SK-N-SH (cell line): ENCODE data around the gene L1TD1. TPM values are rescaled to one million over a fixed set of nuclear protein-coding genes. Genes with fewer than 3 reads are reported as not detected.
A peak's percentile ranks its signal among the peaks of the same experiment; 100 is the strongest.

Source experiments
- CTCF ChIA-PET: fragments of 300-600, 350-600 bp; formaldehyde crosslinking; extraction: SDS; loops from one replicate; lab custom pipeline; 2021; lab: Yijun Ruan, JAX
- POLR2A ChIA-PET: fragments of 350-600 bp; sonication (Branson Sonifier 250); formaldehyde crosslinking; extraction: SDS; loops from one replicate; lab custom pipeline; 2020; ENCODE audit warnings: antibody characterized with exemption, inconsistent platforms; lab: Yijun Ruan, JAX
- DNase-seq: peaks from one replicate; pipeline ENCODE4 v3.0.0; 2012
- H2AFZ ChIP-seq: fragments of 200-600 bp; sonication (generic); 2 replicates; pipeline ENCODE4 v1.8.1; 2016; ENCODE audit warnings: antibody characterized with exemption, mild to moderate bottlenecking, low read depth
- H3F3A ChIP-seq: fragments of 200-600 bp; sonication (generic); replicated peaks from 2 replicates; pipeline ENCODE3; 2016; ENCODE audit warnings: antibody characterized with exemption, mild to moderate bottlenecking; ENCODE audit not compliant: insufficient read depth
- H3K27ac ChIP-seq, 2 experiments: fragments of 200-500 bp in 1 of 2; fragments of 200-600 bp in 1 of 2; sonication (Bioruptor generic) in 1 of 2; sonication (generic), shearing (Covaris generic) in 1 of 2; 2 replicates each; pipeline versions ENCODE4 v1.5.1 to v1.6.1; 2014 to 2016; ENCODE audit warnings: low read depth in 2 of 2, inconsistent platforms in 1 of 2, low read length in 1 of 2, mild to moderate bottlenecking in 1 of 2, mixed read lengths in 1 of 2
- H3K27me3 ChIP-seq: fragments of 200-600 bp; sonication (generic), shearing (Covaris generic); 2 replicates; pipeline ENCODE4 v1.6.1; 2016; ENCODE audit warnings: mixed run types; ENCODE audit not compliant: insufficient read depth
- H3K36me3 ChIP-seq, 2 experiments: fragments of 200-500 bp in 1 of 2; fragments of 200-600 bp in 1 of 2; sonication (Bioruptor generic) in 1 of 2; sonication (generic) in 1 of 2; replicated peaks in 1 of 2; 2 replicates each; pipeline versions ENCODE3 to v1.5.1; 2014 to 2016; ENCODE audit warnings: low read length in 1 of 2, mild to moderate bottlenecking in 1 of 2; ENCODE audit not compliant: insufficient read depth in 2 of 2, control insufficient read depth in 1 of 2
- H3K4me1 ChIP-seq, 2 experiments: fragments of 200-500 bp in 1 of 2; fragments of 200-600 bp in 1 of 2; sonication (Bioruptor generic) in 1 of 2; sonication (generic), shearing (Covaris generic) in 1 of 2; 2 replicates each; pipeline versions ENCODE4 v1.5.1 to v1.6.1; 2014 to 2016; ENCODE audit warnings: low read depth in 1 of 2, low read length in 1 of 2, mixed run types in 1 of 2; ENCODE audit not compliant: insufficient read depth in 2 of 2, control insufficient read depth in 1 of 2
- H3K4me2 ChIP-seq: fragments of 200-600 bp; sonication (generic), shearing (Covaris generic); 2 replicates; pipeline ENCODE4 v1.6.1; 2017; ENCODE audit warnings: mixed run types
- H3K4me3 ChIP-seq, 2 experiments: fragments of 200-500 bp in 1 of 2; fragments of 200-600 bp in 1 of 2; sonication (Bioruptor generic) in 1 of 2; sonication (generic), shearing (Covaris generic) in 1 of 2; 2 replicates each; pipeline versions ENCODE4 v1.5.1 to v1.8.1; 2014 to 2016; ENCODE audit warnings: low read depth in 2 of 2, inconsistent platforms in 1 of 2, low read length in 1 of 2, mild to moderate bottlenecking in 1 of 2, mixed read lengths in 1 of 2, moderate library complexity in 1 of 2
- H3K79me2 ChIP-seq: fragments of 200-600 bp; sonication (generic); 2 replicates; pipeline ENCODE4 v1.8.1; 2017; ENCODE audit warnings: mild to moderate bottlenecking; ENCODE audit not compliant: insufficient read depth
- H3K9ac ChIP-seq: fragments of 200-600 bp; sonication (generic); 2 replicates; pipeline ENCODE4 v1.6.1; 2017; ENCODE audit warnings: mixed run types
- H3K9me2 ChIP-seq: fragments of 200-600 bp; sonication (generic); 2 replicates; pipeline ENCODE4 v1.6.1; 2017; ENCODE audit warnings: mixed run types
- H3K9me3 ChIP-seq: fragments of 200-600 bp; sonication (generic); 2 replicates; pipeline ENCODE4 v1.6.1; 2017; ENCODE audit warnings: mixed run types, mild to moderate bottlenecking, moderate library complexity
- H4K20me1 ChIP-seq: fragments of 200-600 bp; sonication (generic); 2 replicates; pipeline ENCODE4 v1.6.1; 2017; ENCODE audit warnings: mild to moderate bottlenecking, mixed run types; ENCODE audit not compliant: insufficient read depth
- CHD2 ChIP-seq: fragments of 150-350 bp; IDR thresholded peaks from 2 replicates; pipeline ENCODE4 v1.6.1; 2018; ENCODE audit warnings: low read length; ENCODE audit not compliant: partially characterized antibody
- CTCF ChIP-seq: fragments of 200-600 bp; sonication (generic); IDR thresholded peaks from 2 replicates; pipeline ENCODE4 v1.6.1; 2017; ENCODE audit warnings: antibody characterized with exemption, mild to moderate bottlenecking, moderate library complexity
- ELF1 ChIP-seq: IDR thresholded peaks from 2 replicates; pipeline ENCODE4 v1.4.0; 2012
- EZH2phosphoT487 ChIP-seq: fragments of 200-600 bp; sonication (generic); IDR thresholded peaks from 2 replicates; pipeline ENCODE4 v1.6.1; 2017; ENCODE audit warnings: low read depth, mixed run types, mild to moderate bottlenecking, antibody characterized with exemption, moderate library complexity, borderline replicate concordance
- FOSL2 ChIP-seq: IDR thresholded peaks from 2 replicates; pipeline ENCODE4 v1.4.0; 2012; ENCODE audit warnings: low read depth, mild to moderate bottlenecking, moderate library complexity, borderline replicate concordance
- FOXJ3 ChIP-seq: sonication (generic); formaldehyde crosslinking; IDR thresholded peaks from 2 replicates; pipeline ENCODE4 v1.5.1; 2020; ENCODE audit warnings: mild to moderate bottlenecking, missing genetic modification reagents
- FOXM1 ChIP-seq: IDR thresholded peaks from 2 replicates; pipeline ENCODE4 v1.4.0; 2012; ENCODE audit warnings: low read depth, mild to moderate bottlenecking
- MEF2A ChIP-seq: IDR thresholded peaks from 2 replicates; pipeline ENCODE4 v1.4.0; 2012; ENCODE audit warnings: low read depth, borderline replicate concordance
- MXI1 ChIP-seq: IDR thresholded peaks from 2 replicates; pipeline ENCODE4 v1.6.1; 2012; ENCODE audit warnings: mild to moderate bottlenecking, low read depth, low read length, improper control_type of control experiment
- RFX5 ChIP-seq: IDR thresholded peaks from 2 replicates; pipeline ENCODE4 v1.6.1; 2012; ENCODE audit warnings: mild to moderate bottlenecking, improper control_type of control experiment, low read length
- RXRA ChIP-seq: IDR thresholded peaks from 2 replicates; pipeline ENCODE4 v1.4.0; 2012; ENCODE audit warnings: low read depth, mild to moderate bottlenecking, borderline replicate concordance
- SIN3A ChIP-seq: IDR thresholded peaks from 2 replicates; pipeline ENCODE4 v1.6.1; 2012; ENCODE audit warnings: low read depth, mild to moderate bottlenecking, low read length, moderate library complexity, borderline replicate concordance
- SMC3 ChIP-seq: IDR thresholded peaks from 2 replicates; pipeline ENCODE4 v1.6.1; 2012; ENCODE audit warnings: low read depth, low read length, improper control_type of control experiment
- TEAD4 ChIP-seq: IDR thresholded peaks from 2 replicates; pipeline ENCODE4 v1.4.0; 2012; ENCODE audit warnings: mild to moderate bottlenecking, borderline replicate concordance; ENCODE audit not compliant: insufficient read depth
- YY1 ChIP-seq: IDR thresholded peaks from 2 replicates; pipeline ENCODE4 v1.4.0; 2012; ENCODE audit warnings: low read depth, mild to moderate bottlenecking
- ZBTB33 ChIP-seq: IDR thresholded peaks from 2 replicates; pipeline ENCODE4 v1.4.0; 2012; ENCODE audit warnings: low read depth, borderline replicate concordance
- WGBS: methylation state at CpG from one replicate; pipeline ENCODE4 v1.1.6; 2017; ENCODE audit warnings: low lambda C conversion rate; 5-methylcytosine and 5-hydroxymethylcytosine counted together
- polyA plus RNA-seq, 3 experiments: library from polyadenylated mRNA; depleted of rRNA; stranded (reverse); fragments of >200 nt; gene quantifications; 2 replicates each; pipeline ENCODE4 v1.2.3, GENCODE V29; 2012

Gene L1TD1
- polyA plus RNA-seq, 1 of the 3 experiments (the other 2 are of a cell fraction), result not detected

- TF ChIP-seq TEAD4 (no peak), MEF2A (no peak), SMC3 (peak; percentile 16; the same call in 1 of the 2 replicates), FOXM1 (no peak), ELF1 (no peak), YY1 (no peak), FOSL2 (no peak), RFX5 (no peak; the same call in 1 of the 2 replicates), CHD2 (peak; percentile 17), FOXJ3 (CRISPR knock-in tag) (no peak), EZH2phosphoT487 (no peak)
These were observed 35.3 kb downstream of the L1TD1 start (continued) for GRCh38 chr1:62229932-62230331.

GRCh38 chr1:62230718-62231117 lies 36.1 kb downstream of the L1TD1 start:
- ChIA-PET CTCF (interaction anchor here (1.5 to 1.9 kb wide), 2 partner anchors 81 to 177 kb away, joined by 4 to 5 read pairs; no protein-coding TSS in a partner anchor), POLR2A (no interaction called here)
- H3K4me2 ChIP-seq, result no peak overlapping the region
- H3K27ac ChIP-seq, result no peak overlapping the region
- 52% methylated on average over 5 of the region's 5 CpGs for WGBS
- no peak overlapping the region for H3K9ac ChIP-seq
- H4K20me1 ChIP-seq, result no peaks in the 10 kb centered on the region
- TF ChIP-seq ZBTB33 (no peak), TEAD4 (no peak), YY1 (no peak), FOXM1 (no peak), RXRA (no peak), CTCF (no peak), MXI1 (no peak), FOSL2 (no peak), SIN3A (no peak), MEF2A (no peak)
- no peaks in the 10 kb centered on the region for H3F3A ChIP-seq
- H3K9me3 ChIP-seq, result no peaks in the 10 kb centered on the region
- no peaks in the 10 kb centered on the region for H3K9me2 ChIP-seq
- H2AFZ ChIP-seq, result no peak overlapping the region
- H3K4me3 ChIP-seq, result no peak overlapping the region
- no peaks in the 10 kb centered on the region for H3K79me2 ChIP-seq
- peaks cover 0 to 16% of the 10 kb centered on the region in 2 experiments; a peak in 1 of 4 replicates for H3K4me1 ChIP-seq
- no peaks in the 10 kb centered on the region for H3K36me3 ChIP-seq
- DNase-seq, result no peak
- H3K27me3 ChIP-seq, result no peaks in the 10 kb centered on the region
